CD8-positive, alpha-beta memory T cell (primary cell): ENCODE data around the gene POC5. TPM values are rescaled to one million over a fixed set of nuclear protein-coding genes. Genes with fewer than 3 reads are reported as not detected.

Experiments
- CTCF ChIA-PET: fragments of 350-600 bp; sonication (Branson Sonifier 250); formaldehyde crosslinking; loops from one replicate; lab custom pipeline; 2021; ENCODE audit warnings: antibody characterized with exemption; lab: Charles Lee
- POLR2A ChIA-PET: fragments of 350-600 bp; sonication (Branson Sonifier 250); formaldehyde crosslinking; loops from one replicate; lab custom pipeline; 2021; ENCODE audit warnings: antibody characterized with exemption; lab: Charles Lee
- DNase-seq, 5 donors: peaks; one replicate each; pipeline versions ENCODE4 v3.0.0 to v3.0.0-alpha.2; 2020 to 2022; ENCODE audit warnings: mixed read lengths in 1 of 5
- H3K27ac ChIP-seq: one replicate; pipeline ENCODE4 v1.7.0; 2013; ENCODE audit warnings: low read depth, mild to moderate bottlenecking, low read length, moderate library complexity
- H3K27me3 ChIP-seq: 2 replicates; pipeline ENCODE4 v1.7.0; 2013; ENCODE audit warnings: low read length, mild to moderate bottlenecking; ENCODE audit not compliant: insufficient read depth, poor library complexity, severe bottlenecking
- H3K36me3 ChIP-seq: 2 replicates; pipeline ENCODE4 v1.7.0; 2013; ENCODE audit warnings: mild to moderate bottlenecking, low read length, moderate library complexity; ENCODE audit not compliant: insufficient read depth
- H3K4me1 ChIP-seq: 2 replicates; pipeline ENCODE4 v1.7.0; 2013; ENCODE audit warnings: mild to moderate bottlenecking, low read length, moderate library complexity; ENCODE audit not compliant: insufficient read depth
- H3K4me3 ChIP-seq: 2 replicates; pipeline ENCODE4 v1.7.0; 2013; ENCODE audit warnings: mild to moderate bottlenecking, low read length
- H3K9me3 ChIP-seq: 2 replicates; pipeline ENCODE4 v1.7.0; 2013; ENCODE audit warnings: mild to moderate bottlenecking, low read length
- H3K27ac Mint-ChIP-seq, 8 donors: one replicate each; pipeline ENCODE4 v1.8.0; 2020 to 2021; ENCODE audit warnings: mixed read lengths in 8 of 8, mild to moderate bottlenecking in 6 of 8, inconsistent platforms in 3 of 8, moderate library complexity in 3 of 8
- H3K27me3 Mint-ChIP-seq, 2 donors: one replicate each; pipeline ENCODE4 v1.8.0; 2020 to 2021; ENCODE audit warnings: mixed read lengths in 2 of 2, mild to moderate bottlenecking in 1 of 2, moderate library complexity in 1 of 2
- H3K36me3 Mint-ChIP-seq, 3 donors: one replicate each; pipeline ENCODE4 v1.8.0; 2020 to 2021; ENCODE audit warnings: mixed read lengths in 3 of 3, inconsistent platforms in 1 of 3, mild to moderate bottlenecking in 1 of 3
- H3K4me1 Mint-ChIP-seq, 3 donors: one replicate each; pipeline ENCODE4 v1.8.0; 2020 to 2021; ENCODE audit warnings: mixed read lengths in 3 of 3, inconsistent platforms in 1 of 3, mild to moderate bottlenecking in 1 of 3
- H3K4me3 Mint-ChIP-seq, 7 donors: one replicate each; pipeline ENCODE4 v1.8.0; 2020 to 2021; ENCODE audit warnings: mixed read lengths in 7 of 7, mild to moderate bottlenecking in 6 of 7, moderate library complexity in 4 of 7, inconsistent platforms in 2 of 7
- H3K9me3 Mint-ChIP-seq, 5 donors: one replicate each; pipeline ENCODE4 v1.8.0; 2020 to 2022; ENCODE audit warnings: mixed read lengths in 5 of 5, mild to moderate bottlenecking in 3 of 5, moderate library complexity in 2 of 5, inconsistent platforms in 1 of 5
- polyA plus RNA-seq: library from polyadenylated mRNA; unstranded; fragments of 300-500 nt; fragmentation: Illumina TruSeq; gene quantifications from one replicate; pipeline ENCODE4 v1.2.3, GENCODE V29; 2021
- total RNA-seq, 2 experiments: library from RNA; stranded (reverse); gene quantifications; one replicate each; pipeline ENCODE4 v1.2.3, GENCODE V29; 2021

The POC5 gene
- total and polyA plus RNA-seq, 3 experiments from 2014 or later, result 15.2 to 16.9 (median 15.4) TPM

GRCh38 chr5:75656311-75657003 is 60.8 kb downstream of the POC5 start:
- no peaks in the 10 kb centered on the region for H3K4me1 ChIP-seq
- no peaks in the 10 kb centered on the region for H3K9me3 ChIP-seq
- POLR2A ChIA-PET, result no interaction called here
- H3K36me3 ChIP-seq, result no peaks in the 10 kb centered on the region
- Mint-ChIP-seq H3K4me1 (no peaks in the 10 kb centered on the region), H3K4me3 (no peak overlapping the region), H3K36me3 (no peaks in the 10 kb centered on the region), H3K27me3 (peaks cover 2 to 4% of the 10 kb centered on the region in 2 donors), H3K9me3 (no peaks in the 10 kb centered on the region), H3K27ac (no peak overlapping the region)
- CTCF ChIA-PET, result no interaction called here
- H3K27me3 ChIP-seq, result no peaks in the 10 kb centered on the region
- H3K4me3 ChIP-seq, result no peak overlapping the region
- no peak for DNase-seq
- no peak overlapping the region for H3K27ac ChIP-seq

DNA sequence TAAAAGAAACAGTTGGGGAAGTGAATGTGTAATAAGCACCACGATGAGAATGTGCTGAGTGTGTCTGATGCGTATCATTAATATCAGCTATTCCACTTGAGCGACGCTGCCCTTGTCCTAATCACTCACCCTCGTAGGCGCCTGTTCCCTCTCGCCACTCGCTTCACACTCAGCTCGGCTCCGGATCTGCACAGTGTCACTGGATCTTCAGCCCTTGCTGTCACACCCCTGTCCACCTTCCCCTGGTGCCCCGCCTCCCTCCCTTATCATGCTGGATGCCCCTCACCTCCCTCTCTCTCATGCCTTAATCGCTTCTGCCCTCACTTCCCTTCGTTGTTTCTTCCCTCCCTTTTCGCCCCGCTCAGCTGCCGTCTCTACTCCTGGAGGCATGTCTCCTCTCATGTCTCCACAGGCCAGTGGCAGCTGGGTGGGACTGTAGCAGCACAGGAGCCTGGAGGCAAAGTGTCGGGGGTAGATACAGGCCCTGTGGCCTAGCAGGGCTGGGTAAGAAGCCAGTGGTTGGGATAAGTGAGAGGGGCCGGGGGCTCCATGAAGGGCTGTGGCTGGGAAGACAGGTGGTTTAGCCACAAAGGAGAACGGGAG is 62.4 kb downstream of the POC5 start:
- POLR2A ChIA-PET, result no interaction called here
- DNase-seq, result no peak
- Mint-ChIP-seq H3K36me3 (no peaks in the 10 kb centered on the region), H3K27me3 (peaks cover 2 to 4% of the 10 kb centered on the region in 2 donors), H3K9me3 (no peaks in the 10 kb centered on the region), H3K4me3 (no peak overlapping the region), H3K27ac (no peak overlapping the region), H3K4me1 (no peaks in the 10 kb centered on the region)
- H3K4me3 ChIP-seq, result no peak overlapping the region
- H3K4me1 ChIP-seq, result no peaks in the 10 kb centered on the region
- H3K27ac ChIP-seq, result no peak overlapping the region
- CTCF ChIA-PET, result no interaction called here
- no peaks in the 10 kb centered on the region for H3K36me3 ChIP-seq
- H3K9me3 ChIP-seq, result no peaks in the 10 kb centered on the region
- no peaks in the 10 kb centered on the region for H3K27me3 ChIP-seq

GRCh38 chr5:75653521-75653920 is 63.7 kb downstream of the POC5 start:
- ChIA-PET POLR2A (no interaction called here), CTCF (no interaction called here)
- Mint-ChIP-seq H3K27me3 (peaks cover 2 to 4% of the 10 kb centered on the region in 2 donors), H3K9me3 (peaks cover 0 to 3% (median 0%) of the 10 kb centered on the region in 5 donors), H3K36me3 (peaks cover 0 to 3% (median 0%) of the 10 kb centered on the region in 3 donors), H3K4me1 (peaks cover 0 to 3% (median 0%) of the 10 kb centered on the region in 3 donors), H3K27ac (no peak overlapping the region), H3K4me3 (no peak overlapping the region)
- Histone ChIP-seq H3K4me3 (no peak overlapping the region), H3K4me1 (no peaks in the 10 kb centered on the region), H3K36me3 (no peaks in the 10 kb centered on the region), H3K27ac (no peak overlapping the region), H3K9me3 (no peaks in the 10 kb centered on the region), H3K27me3 (no peaks in the 10 kb centered on the region)
- no peak for DNase-seq

DNA sequence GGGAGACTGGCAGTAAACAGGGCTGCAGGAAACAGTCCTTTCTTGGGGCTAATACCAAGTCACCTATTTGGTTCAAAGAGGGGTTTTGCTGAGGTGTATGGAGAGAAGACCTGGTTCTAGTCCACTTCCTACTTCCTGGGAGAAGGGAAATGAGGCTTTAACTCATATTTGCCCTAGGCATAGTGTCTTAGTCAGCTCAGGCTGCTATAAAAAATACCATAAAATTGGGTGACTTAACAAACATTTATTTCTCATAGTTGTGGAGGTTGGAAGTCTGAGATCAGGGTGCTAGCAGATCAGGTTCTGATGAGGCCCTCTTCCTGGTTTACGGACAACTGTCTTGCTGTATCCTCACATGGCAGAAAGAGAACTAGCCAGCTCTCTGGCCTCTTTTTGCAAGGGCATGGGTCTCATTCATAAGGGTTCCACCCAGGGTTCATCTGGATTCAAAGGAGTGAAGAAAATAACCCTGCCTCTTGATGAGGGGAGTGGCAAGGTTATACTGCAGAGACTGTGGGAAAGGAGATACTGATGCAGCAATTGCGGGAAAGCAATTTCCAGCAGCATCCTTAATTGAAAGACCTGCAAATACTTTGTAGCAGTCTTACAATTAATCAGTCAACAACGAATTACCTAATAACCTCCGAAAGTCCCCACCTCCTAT is 65.5 kb downstream of the POC5 start:
- POLR2A ChIA-PET, result no interaction called here
- no peak overlapping the region for H3K27ac Mint-ChIP-seq
- H3K4me3 ChIP-seq, result no peak overlapping the region
- H3K27me3 Mint-ChIP-seq, result peaks cover 2 to 4% of the 10 kb centered on the region in 2 donors
- peaks cover 0 to 6% (median 0%) of the 10 kb centered on the region in 5 donors for H3K9me3 Mint-ChIP-seq
- H3K4me3 Mint-ChIP-seq, result no peak overlapping the region
- CTCF ChIA-PET, result no interaction called here
- no peak overlapping the region for H3K27ac ChIP-seq
- H3K9me3 ChIP-seq, result no peaks in the 10 kb centered on the region
- H3K4me1 Mint-ChIP-seq, result peaks cover 0 to 7% (median 0%) of the 10 kb centered on the region in 3 donors
- no peaks in the 10 kb centered on the region for H3K36me3 ChIP-seq
- H3K4me1 ChIP-seq, result no peaks in the 10 kb centered on the region
- DNase-seq, result no peak
- H3K36me3 Mint-ChIP-seq, result peaks cover 0 to 6% (median 0%) of the 10 kb centered on the region in 3 donors
- H3K27me3 ChIP-seq, result no peaks in the 10 kb centered on the region

DNA sequence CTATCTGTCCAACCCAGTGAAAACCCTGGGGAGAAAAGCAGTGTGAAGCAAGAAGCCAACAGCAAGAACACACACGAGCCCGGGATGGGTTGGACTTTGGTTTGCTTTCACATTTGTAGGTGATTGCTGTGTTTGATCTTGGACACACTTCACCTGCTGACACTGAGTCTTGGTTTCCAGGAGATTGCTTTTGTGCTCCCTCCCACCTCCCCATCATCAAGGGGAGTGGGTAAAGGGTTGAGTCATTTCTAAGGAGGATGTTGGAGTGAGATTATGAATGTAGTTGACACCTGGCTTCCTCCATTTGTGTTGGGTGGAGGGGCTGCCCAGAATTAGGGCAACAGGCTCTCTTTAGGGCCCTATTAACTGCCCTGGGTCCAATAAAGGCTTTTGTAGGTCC is 68.5 kb downstream of the POC5 start:
- no peak overlapping the region for H3K27ac ChIP-seq
- peaks cover 0 to 6% (median 0%) of the 10 kb centered on the region in 3 donors for H3K36me3 Mint-ChIP-seq
- ChIA-PET CTCF (no interaction called here), POLR2A (no interaction called here)
- no peaks in the 10 kb centered on the region for H3K9me3 ChIP-seq
- no peaks in the 10 kb centered on the region for H3K27me3 ChIP-seq
- H3K9me3 Mint-ChIP-seq, result peaks cover 0 to 6% (median 0%) of the 10 kb centered on the region in 5 donors
- no peak overlapping the region for H3K4me3 ChIP-seq
- no peak overlapping the region for H3K27ac Mint-ChIP-seq
- no peaks in the 10 kb centered on the region for H3K27me3 Mint-ChIP-seq
- H3K4me3 Mint-ChIP-seq, result no peak overlapping the region
- no peaks in the 10 kb centered on the region for H3K4me1 ChIP-seq
- DNase-seq, result no peak
- no peaks in the 10 kb centered on the region for H3K36me3 ChIP-seq
- peaks cover 0 to 7% (median 0%) of the 10 kb centered on the region in 3 donors for H3K4me1 Mint-ChIP-seq

DNA sequence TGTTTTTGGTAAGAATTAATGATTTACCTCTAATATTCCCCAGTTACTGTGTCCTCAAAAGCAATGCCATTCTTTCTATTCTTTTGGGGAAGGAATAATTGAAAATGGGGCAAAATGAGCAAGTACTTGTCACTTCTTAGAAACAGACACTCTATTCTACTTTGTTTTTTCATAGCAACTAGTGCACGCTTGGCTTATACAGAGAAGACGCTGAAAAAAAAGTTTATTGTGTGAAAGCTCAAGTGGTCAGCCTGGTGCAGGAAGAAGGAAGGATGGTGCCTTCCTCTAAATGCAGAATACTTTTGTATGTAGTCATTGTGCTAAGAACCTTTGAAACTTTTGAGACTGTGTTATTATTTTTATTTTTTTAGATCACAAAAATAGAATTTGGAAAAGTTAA is 76.4 kb downstream of the POC5 start:
- POLR2A ChIA-PET, result no interaction called here

DNA sequence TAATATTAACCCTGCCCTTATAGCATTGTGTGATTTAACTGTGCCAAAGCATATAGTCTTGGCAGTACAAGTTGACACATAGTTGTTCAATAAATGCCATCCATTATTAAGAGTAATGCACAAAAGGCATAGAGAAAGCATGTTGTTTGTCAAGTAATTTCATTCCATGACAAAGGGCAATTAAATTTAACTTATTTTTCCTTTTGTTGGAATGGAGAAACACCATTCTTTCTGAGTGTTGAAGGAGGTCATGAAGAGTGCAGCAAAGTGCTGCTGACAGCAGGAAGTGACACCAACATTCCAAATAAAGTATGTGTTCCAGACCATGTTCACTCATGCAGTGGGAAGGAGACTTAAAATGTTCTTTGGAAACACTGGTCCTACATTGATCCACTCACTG is 76.8 kb downstream of the POC5 start:
- no peaks in the 10 kb centered on the region for H3K4me1 ChIP-seq
- no peaks in the 10 kb centered on the region for H3K9me3 ChIP-seq
- no peak for DNase-seq
- no peak overlapping the region for H3K4me3 Mint-ChIP-seq
- H3K4me3 ChIP-seq, result no peak overlapping the region
- no peaks in the 10 kb centered on the region for H3K4me1 Mint-ChIP-seq
- H3K27me3 ChIP-seq, result no peaks in the 10 kb centered on the region
- ChIA-PET POLR2A (no interaction called here), CTCF (no interaction called here)
- peaks cover 0 to 7% of the 10 kb centered on the region in 2 donors for H3K27me3 Mint-ChIP-seq
- H3K9me3 Mint-ChIP-seq, result peaks cover 0 to 4% (median 0%) of the 10 kb centered on the region in 5 donors
- H3K36me3 ChIP-seq, result no peaks in the 10 kb centered on the region
- peaks cover 0 to 3% (median 0%) of the 10 kb centered on the region in 3 donors for H3K36me3 Mint-ChIP-seq
- no peak overlapping the region for H3K27ac ChIP-seq
- no peak overlapping the region for H3K27ac Mint-ChIP-seq

More for the DNA sequence above, 76.4 kb downstream of the POC5 start:
- Mint-ChIP-seq H3K4me1 (no peaks in the 10 kb centered on the region), H3K9me3 (peaks cover 0 to 4% (median 0%) of the 10 kb centered on the region in 5 donors), H3K4me3 (no peak overlapping the region), H3K36me3 (no peaks in the 10 kb centered on the region), H3K27me3 (peaks cover 0 to 7% of the 10 kb centered on the region in 2 donors), H3K27ac (no peak overlapping the region)
- H3K27me3 ChIP-seq, result no peaks in the 10 kb centered on the region
- no peaks in the 10 kb centered on the region for H3K4me1 ChIP-seq
- no peak overlapping the region for H3K27ac ChIP-seq
- no peaks in the 10 kb centered on the region for H3K9me3 ChIP-seq
- no peak for DNase-seq
- no peaks in the 10 kb centered on the region for H3K36me3 ChIP-seq
- CTCF ChIA-PET, result no interaction called here
- no peak overlapping the region for H3K4me3 ChIP-seq
